Measurements from ENCODE around the gene FUOM.
"Not testable (repeated sequence)": the region's sequence is repeated elsewhere in the genome, so short reads cannot be mapped to it uniquely, and the experiment has no call there.

The FUOM gene

DNA sequence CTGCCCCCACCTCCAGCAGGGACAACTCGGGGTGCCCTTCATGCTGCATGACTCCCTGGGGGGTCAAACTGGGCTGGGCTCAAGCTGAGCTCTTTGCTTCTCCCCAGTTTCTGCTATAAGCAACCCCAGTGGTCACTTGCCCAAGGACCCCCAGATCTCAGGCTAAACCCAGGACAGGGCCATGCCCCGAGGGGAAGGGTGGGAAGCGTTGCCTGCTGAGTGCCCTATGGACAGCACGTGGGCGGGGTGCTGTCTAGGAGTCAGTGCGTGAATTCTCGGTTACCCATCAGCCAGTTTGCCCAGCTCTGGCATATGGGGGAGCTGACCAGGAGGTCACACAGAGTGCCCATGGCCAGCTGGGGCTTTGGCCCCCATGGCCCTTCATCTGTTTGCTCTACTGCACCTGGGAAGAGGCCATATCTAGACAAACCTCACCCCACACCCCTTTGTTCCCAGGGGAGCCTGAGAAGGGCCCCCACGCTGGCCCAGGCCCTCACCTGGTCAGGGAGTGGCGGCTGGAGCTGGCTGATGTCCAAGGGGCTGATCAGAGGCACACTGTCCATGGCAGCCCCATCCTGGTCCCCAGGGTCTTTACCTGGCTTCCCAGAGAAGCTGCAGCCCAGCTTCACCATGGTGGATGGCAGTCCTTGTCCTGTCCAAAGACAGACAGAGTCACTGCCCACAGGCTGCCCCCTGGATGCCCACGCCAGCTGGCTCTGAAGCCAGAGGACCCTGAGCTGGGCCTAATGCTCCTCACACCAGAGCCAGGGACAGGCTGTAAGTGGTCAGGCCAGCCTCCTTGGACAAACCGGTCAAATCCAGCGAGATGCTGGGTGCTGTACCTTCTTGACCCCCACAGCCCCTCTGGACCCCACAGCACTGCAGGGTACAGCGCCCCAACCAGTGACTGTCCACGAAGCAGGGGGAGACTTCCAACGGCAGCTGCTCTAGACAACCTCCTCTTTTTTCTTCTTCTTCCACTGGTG, 29.2 kb downstream of the FUOM start:
- no peak overlapping the region for H3K9ac ChIP-seq
- no peak overlapping the region for H3K27ac ChIP-seq

DNA sequence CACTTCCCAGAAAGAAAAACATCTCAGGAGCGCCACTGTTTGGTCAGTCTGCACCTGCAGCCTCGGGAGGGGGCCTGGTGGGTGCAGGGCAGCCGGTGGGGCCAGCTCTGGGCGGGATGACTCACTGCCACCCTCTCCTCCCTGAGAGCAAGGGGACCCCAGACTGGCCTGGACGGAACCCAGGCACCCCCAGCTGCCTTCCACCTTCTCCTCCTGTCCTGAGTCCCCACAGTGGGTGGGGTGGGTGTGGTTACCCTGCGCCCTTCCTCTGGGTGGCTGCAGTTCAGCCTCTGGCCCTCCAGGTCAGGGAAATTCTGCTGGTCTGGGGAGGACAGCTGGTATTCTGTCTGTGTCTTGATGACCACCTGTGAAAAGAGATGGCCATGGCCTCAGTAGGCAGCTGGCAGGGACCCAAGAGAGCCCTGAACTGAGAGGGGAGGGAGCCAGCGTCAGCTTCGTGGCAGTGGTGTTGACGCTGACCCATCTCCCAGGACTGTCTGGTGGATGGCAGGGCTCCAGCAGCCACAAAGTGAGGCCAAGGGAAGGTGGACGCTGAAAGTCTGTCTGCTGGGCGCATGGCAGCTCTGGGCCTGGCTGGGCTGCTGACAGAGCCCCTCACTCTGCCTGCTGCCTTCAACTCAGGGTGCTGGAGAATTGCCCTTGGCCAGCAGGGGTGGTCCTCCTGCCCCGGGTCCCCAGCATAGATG, 30.0 kb downstream of the FUOM start:
- no peaks in the 10 kb centered on the region for H3K9me3 ChIP-seq (replicated peaks in 1 of 11)
- no peak overlapping the region for H3K27ac ChIP-seq
- H3K36me3 ChIP-seq, result no peaks in the 10 kb centered on the region
- 0 out of 22 replicates have a peak overlapping the region, but pooled peaks of 1 of the 11 experiments have one; percentile 23 for H3K9ac ChIP-seq
- H3K4me1 ChIP-seq, result peaks cover 8 to 29% (median 23%) of the 10 kb centered on the region in 10 experiments; a peak in 16 of 20 replicates
- H3K4me3 ChIP-seq, result no peak overlapping the region
- peaks cover 53 to 77% (median 67%) of the 10 kb centered on the region in 11 experiments for H3K27me3 ChIP-seq
- TF ChIP-seq Cebpa-rat (IDR thresholded peaks at IDR 0.05), result no peak
- H4K20me1 ChIP-seq, result peaks cover 0 to 40% (median 10%) of the 10 kb centered on the region in 11 experiments; a peak in 11 of 22 replicates
- 0 out of 22 replicates have a peak overlapping the region, but pooled peaks of 2 of the 11 experiments have one; percentile 36 to 38 for H3K4me2 ChIP-seq

More for the DNA sequence above, 29.2 kb downstream of the FUOM start:
- TF ChIP-seq Cebpa-rat (IDR thresholded peaks at IDR 0.05), result no peak
- no peaks in the 10 kb centered on the region for H3K36me3 ChIP-seq
- peaks cover 0 to 40% (median 10%) of the 10 kb centered on the region in 11 experiments; a peak in 11 of 22 replicates for H4K20me1 ChIP-seq
- H3K4me3 ChIP-seq, result no peak overlapping the region
- H3K27me3 ChIP-seq, result peaks cover 56 to 85% (median 73%) of the 10 kb centered on the region in 11 experiments
- H3K9me3 ChIP-seq (replicated peaks in 1 of 11), result no peaks in the 10 kb centered on the region
- H3K4me1 ChIP-seq, result peaks cover 8 to 26% (median 23%) of the 10 kb centered on the region in 10 experiments; a peak in 15 of 20 replicates
- no peak overlapping the region for H3K4me2 ChIP-seq

DNA sequence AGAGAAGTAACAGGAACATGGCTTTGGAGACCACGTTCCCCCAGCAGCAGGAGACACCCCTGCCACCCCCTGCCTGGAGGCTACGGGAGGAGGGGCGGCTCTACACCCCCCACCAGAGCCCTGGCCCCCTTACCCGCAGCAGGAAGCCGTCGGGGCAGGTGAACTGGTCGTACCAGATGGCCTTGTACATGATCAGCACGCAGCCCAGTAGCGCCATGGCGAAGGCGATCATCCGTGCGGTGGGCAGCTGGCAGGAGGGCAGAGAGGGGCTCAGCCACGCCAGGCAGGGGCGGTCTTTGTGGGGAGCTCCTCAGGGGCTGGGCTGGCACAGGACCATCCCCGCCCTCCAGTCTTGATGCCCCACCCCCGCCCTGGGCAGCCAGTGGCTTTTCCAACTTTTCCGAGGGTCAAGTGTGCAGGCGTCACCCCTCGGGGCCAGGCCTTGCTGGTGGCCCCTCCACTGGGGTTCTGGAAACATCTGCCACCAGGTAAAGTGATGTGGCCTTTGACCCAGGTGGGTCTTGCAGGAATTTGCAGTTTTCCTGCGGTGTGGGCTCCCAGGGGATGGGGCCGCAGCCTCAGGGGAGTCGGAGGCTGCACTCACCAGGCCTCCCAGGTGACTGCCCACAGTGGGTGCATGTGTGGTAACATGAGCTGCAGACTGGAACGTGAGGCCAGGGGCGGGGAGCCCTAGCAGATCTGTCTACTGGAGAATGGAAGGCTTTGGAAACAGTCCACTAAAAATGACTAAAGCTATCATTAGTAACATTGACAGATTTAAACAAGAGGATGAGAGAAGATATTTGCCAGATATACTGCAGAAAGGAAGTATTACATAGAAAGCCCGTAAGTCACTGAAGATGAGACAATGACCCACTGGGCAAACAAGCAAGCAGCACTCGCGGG, 30.8 kb downstream of the FUOM start:
- Histone ChIP-seq H3K27ac (no peak overlapping the region), H3K4me3 (no peak overlapping the region), H3K36me3 (no peaks in the 10 kb centered on the region), H3K4me2 (peak overlapping the region in 6 of 11 experiments; percentile 8 to 38 (median 18); a peak in 5 of 22 replicates), H3K9me3 (replicated peaks in 1 of 11) (no peaks in the 10 kb centered on the region), H4K20me1 (peaks cover 0 to 40% (median 10%) of the 10 kb centered on the region in 11 experiments; a peak in 11 of 22 replicates), H3K9ac (0 out of 22 replicates have a peak overlapping the region, but pooled peaks of 1 of the 11 experiments have one; percentile 23), H3K4me1 (peaks cover 8 to 30% (median 23%) of the 10 kb centered on the region in 10 experiments; a peak in 16 of 20 replicates), H3K27me3 (peaks cover 49 to 69% (median 59%) of the 10 kb centered on the region in 11 experiments)
- TF ChIP-seq Cebpa-rat (IDR thresholded peaks at IDR 0.05), result no peak

DNA sequence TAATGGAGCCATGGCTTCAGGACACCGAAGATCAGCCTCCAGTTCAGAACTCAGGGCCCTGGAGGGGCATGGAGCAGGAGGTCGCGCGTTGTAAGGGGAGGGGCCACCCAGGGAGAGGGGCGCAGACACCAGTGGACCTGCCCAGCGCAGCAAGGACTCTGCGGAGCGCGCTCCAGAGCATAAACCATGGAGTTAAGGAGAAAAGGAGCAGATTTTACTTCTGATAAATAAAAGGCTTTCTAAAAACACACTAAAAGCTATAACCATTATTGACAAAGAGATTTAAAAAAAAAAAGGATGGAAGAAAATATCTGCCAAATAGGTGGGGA, 31.6 kb downstream of the FUOM start:
- no peak for TF ChIP-seq Cebpa-rat (IDR thresholded peaks at IDR 0.05)
- Histone ChIP-seq H3K27ac (no peak overlapping the region), H4K20me1 (peaks cover 0 to 40% (median 10%) of the 10 kb centered on the region in 11 experiments; a peak in 11 of 22 replicates), H3K4me1 (peaks cover 8 to 30% (median 23%) of the 10 kb centered on the region in 10 experiments; a peak in 16 of 20 replicates), H3K9ac (no peak overlapping the region), H3K9me3 (replicated peaks in 1 of 11) (peaks cover 0 to 4% (median 3%) of the 10 kb centered on the region in 11 experiments; a peak in 18 of 22 replicates), H3K36me3 (no peaks in the 10 kb centered on the region), H3K4me2 (no peak overlapping the region), H3K4me3 (no peak overlapping the region), H3K27me3 (peaks cover 49 to 61% (median 54%) of the 10 kb centered on the region in 11 experiments)

DNA sequence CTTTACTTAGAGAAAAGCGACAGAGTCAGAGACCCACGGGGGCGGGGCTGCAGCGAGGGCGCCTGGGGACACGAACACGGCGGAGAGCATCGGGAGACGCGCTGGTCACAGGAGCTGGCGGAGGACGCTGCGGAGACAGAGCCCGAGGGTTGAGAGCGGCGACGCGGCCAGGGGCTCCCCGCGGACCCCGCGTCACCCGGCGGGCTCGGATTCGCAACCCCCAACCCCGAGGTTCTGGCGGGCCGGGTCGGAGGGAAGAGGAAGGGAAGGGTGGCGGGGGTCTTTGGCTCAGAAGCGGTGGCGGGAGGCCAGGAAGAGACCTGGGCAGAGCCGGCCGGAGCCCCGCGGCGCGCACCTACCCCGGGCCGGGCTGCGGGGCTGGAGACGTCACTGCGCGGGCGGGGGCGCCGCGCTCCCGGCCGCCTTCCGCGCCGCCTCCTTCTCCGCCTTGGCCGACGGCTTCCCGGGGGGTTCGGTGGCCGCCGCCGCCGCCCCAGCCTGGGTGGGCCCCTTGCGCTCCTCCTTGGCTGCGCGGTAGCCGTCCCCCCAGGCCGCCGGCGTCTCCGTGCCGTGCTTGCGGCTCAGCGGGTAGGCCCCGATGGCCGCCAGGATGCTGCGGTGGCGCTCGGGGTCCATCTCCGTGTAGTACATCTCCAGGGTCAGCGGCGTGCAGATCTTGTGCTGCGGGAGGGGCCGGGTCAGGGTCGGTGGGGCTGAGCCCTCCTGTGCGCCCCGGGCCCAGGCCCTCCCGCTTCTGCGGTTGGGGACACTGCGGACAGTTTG, 32.2 kb downstream of the FUOM start:
- H3K4me2 ChIP-seq, result peak overlapping the region in 8 of 11 experiments; percentile 12 to 60 (median 48); a peak in 11 of 22 replicates
- no peak overlapping the region for H3K27ac ChIP-seq
- no peak overlapping the region for H3K9ac ChIP-seq
- no peak for TF ChIP-seq Cebpa-rat (IDR thresholded peaks at IDR 0.05)
- peaks cover 5 to 10% (median 8%) of the 10 kb centered on the region in 11 experiments for H3K9me3 ChIP-seq (replicated peaks in 1 of 11)
- peaks cover 8 to 30% (median 23%) of the 10 kb centered on the region in 10 experiments; a peak in 16 of 20 replicates for H3K4me1 ChIP-seq
- peaks cover 0 to 40% (median 10%) of the 10 kb centered on the region in 11 experiments; a peak in 11 of 22 replicates for H4K20me1 ChIP-seq
- H3K4me3 ChIP-seq, result no peak overlapping the region
- peaks cover 49 to 56% (median 51%) of the 10 kb centered on the region in 11 experiments for H3K27me3 ChIP-seq
- H3K36me3 ChIP-seq, result no peaks in the 10 kb centered on the region

DNA sequence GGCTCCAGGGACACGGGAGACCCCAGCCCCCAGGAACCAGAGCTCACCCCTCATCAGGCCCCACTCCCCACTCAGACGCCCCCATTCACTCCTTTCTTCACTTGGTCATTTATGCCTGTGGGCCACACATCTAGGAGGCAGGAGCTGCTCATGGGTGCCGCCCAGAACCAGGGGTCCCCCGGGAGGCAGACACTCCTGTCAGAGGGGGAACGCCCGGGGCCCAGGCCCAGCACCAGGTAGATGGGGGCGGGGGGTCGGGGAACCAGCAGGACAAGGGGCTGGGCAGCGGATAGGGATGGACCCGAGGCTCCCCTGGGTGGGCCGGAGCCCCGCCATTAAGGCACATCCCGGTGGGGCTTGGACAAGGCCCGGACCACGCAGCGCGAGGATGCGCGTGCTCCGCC, 33.0 kb downstream of the FUOM start:
- peak overlapping the region in 9 of 11 experiments; percentile 3 to 60 (median 47); a peak in 13 of 22 replicates for H3K4me2 ChIP-seq
- TF ChIP-seq Cebpa-rat (IDR thresholded peaks at IDR 0.05), result no peak
- H3K9me3 ChIP-seq (replicated peaks in 1 of 11), result peaks cover 7 to 13% (median 10%) of the 10 kb centered on the region in 11 experiments
- peaks cover 8 to 27% (median 21%) of the 10 kb centered on the region in 10 experiments; a peak in 16 of 20 replicates for H3K4me1 ChIP-seq
- no peak overlapping the region for H3K9ac ChIP-seq
- H3K27ac ChIP-seq, result no peak overlapping the region
- H3K36me3 ChIP-seq, result no peaks in the 10 kb centered on the region
- peaks cover 49 to 53% (median 51%) of the 10 kb centered on the region in 11 experiments for H3K27me3 ChIP-seq
- no peak overlapping the region for H3K4me3 ChIP-seq
- H4K20me1 ChIP-seq, result peaks cover 0 to 40% (median 10%) of the 10 kb centered on the region in 11 experiments; a peak in 11 of 22 replicates

DNA sequence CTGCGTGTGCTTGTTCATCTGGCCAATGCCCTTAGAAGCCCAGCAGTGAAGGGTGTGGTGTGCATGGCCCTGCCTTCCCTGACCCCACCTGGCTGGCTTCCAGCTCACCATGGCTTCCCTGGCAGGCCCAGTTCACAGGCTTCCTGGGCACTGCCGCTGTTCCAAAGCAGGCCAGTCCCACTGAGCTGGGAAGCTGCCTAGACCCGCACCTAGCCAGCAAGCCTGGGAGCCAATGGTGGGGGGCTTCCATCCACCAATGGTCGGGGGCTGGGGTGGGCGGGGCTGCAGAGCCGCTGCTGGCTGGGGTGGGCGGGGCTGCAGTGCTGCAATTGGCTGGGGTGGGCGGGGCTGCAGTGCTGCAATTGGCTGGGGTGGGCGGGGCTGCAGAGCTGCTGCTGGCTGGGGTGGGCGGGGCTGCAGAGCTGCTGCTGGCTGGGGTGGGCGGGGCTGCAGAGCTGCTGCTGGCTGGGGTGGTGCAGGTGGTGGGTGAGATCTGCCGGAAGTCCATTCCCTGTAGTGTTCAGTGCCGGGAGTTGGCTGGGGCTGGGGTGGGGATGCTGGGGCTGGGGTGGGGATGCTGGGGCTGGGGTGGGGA, 33.5 kb downstream of the FUOM start:
- H4K20me1 ChIP-seq, result peaks cover 0 to 40% (median 8%) of the 10 kb centered on the region in 11 experiments; a peak in 11 of 22 replicates
- H3K4me1 ChIP-seq, result peaks cover 8 to 26% (median 19%) of the 10 kb centered on the region in 10 experiments; a peak in 16 of 20 replicates
- no peak overlapping the region for H3K9ac ChIP-seq
- peaks cover 47 to 50% (median 50%) of the 10 kb centered on the region in 11 experiments for H3K27me3 ChIP-seq
- peak overlapping the region in 1 of 11 experiments; percentile 34; a peak in 2 of 22 replicates for H3K4me2 ChIP-seq
- no peak overlapping the region for H3K27ac ChIP-seq
- peaks cover 7 to 13% (median 10%) of the 10 kb centered on the region in 11 experiments for H3K9me3 ChIP-seq (replicated peaks in 1 of 11)
- TF ChIP-seq Cebpa-rat (IDR thresholded peaks at IDR 0.05), result no peak
- H3K4me3 ChIP-seq, result no peak overlapping the region
- no peaks in the 10 kb centered on the region for H3K36me3 ChIP-seq

DNA sequence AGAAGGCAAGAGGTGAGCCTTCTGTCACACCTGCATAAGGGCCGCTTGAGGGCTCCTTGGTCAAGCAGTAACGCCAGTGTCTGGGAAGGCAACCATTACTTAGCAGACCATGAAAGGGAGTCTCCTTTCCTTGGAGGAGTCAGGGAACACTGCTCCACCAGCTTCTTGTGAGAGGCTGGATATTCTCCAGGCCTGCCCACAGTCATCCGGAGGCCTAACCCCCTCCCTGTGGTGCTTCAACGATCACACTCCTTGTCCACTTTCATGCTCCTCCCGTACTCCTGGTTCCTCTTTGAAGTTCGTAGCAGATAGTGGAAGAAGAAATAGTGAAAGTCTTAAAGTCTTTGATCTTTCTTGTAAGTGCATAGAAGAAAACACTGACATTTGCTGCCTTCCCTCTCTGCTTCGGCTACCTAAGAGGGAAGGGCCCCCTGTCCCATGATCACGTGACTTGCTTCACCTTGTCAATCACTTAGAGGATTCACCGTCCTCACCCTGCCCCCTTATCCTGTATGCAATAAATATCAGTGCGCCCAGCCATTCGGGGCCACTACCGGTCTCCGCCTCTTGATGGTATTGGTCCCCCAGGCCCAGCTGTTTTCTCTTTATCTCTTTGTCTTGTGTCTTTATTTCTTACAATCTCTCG, 35.6 kb downstream of the FUOM start:
- H3K36me3 ChIP-seq, H3K4me2 ChIP-seq, H3K9ac ChIP-seq, H3K27ac ChIP-seq, H3K4me3 ChIP-seq: not testable (repeated sequence)
- H3K27me3 ChIP-seq, result peaks cover 26 to 39% (median 37%) of the 10 kb centered on the region in 11 experiments
- H4K20me1 ChIP-seq, result peaks cover 0 to 20% (median 6%) of the 10 kb centered on the region in 11 experiments; a peak in 8 of 22 replicates
- H3K4me1 ChIP-seq, result peaks cover 8 to 31% (median 19%) of the 10 kb centered on the region in 10 experiments; a peak in 17 of 20 replicates
- peaks cover 7 to 13% (median 10%) of the 10 kb centered on the region in 11 experiments for H3K9me3 ChIP-seq (replicated peaks in 1 of 11)

DNA sequence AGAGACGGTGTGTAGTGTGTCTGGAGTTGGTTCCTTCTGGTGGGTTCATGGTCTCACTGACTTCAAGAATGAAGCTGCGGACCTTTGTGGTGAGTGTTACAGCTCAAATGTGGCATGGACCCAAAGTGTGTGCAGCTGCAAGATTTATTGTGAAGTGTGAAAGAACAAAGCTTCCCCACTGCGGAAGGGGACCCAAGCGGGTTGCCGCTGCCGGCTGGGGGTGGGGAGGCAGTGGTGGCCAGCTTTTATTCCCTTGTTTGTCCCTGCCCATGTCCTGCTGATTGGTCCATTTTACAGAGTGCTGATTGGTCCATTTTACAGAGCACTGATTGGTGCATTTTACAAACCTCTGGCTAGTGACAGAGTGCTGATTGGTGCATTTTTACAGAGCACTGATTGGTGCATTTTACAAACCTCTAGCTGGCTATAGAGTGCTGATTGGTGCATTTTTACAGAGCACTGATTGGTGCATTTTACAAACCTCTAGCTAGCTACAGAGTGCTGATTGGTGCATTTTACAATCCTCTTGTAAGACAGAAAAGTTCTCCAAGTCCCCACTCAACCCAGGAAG, 36.9 kb downstream of the FUOM start:
- Histone ChIP-seq H3K27me3 (peaks cover 13 to 26% (median 25%) of the 10 kb centered on the region in 11 experiments), H3K9me3 (replicated peaks in 1 of 11) (peaks cover 7 to 15% (median 11%) of the 10 kb centered on the region in 11 experiments), H3K4me1 (peaks cover 8 to 23% (median 16%) of the 10 kb centered on the region in 10 experiments; a peak in 16 of 20 replicates), H4K20me1 (peaks cover 0 to 12% (median 3%) of the 10 kb centered on the region in 11 experiments; a peak in 6 of 22 replicates)
- not testable (repeated sequence) for H3K4me3 ChIP-seq, H3K4me2 ChIP-seq, H3K9ac ChIP-seq, H3K36me3 ChIP-seq, H3K27ac ChIP-seq

Measured in BLaER1 treated with 17β-estradiol and CSF1 and Interleukin-3, amounts not matched to agents 10 nM and 100 nM (cell line).